Activated CD4-positive, alpha-beta T cell treated with anti-CD3 and anti-CD28 coated beads, Interleukin-2, amount 50 U/mL, for 24 hours (primary cell): ENCODE measurements around the gene NCOR2.

Experiments used
- DNase-seq, 2 donors: peaks; one replicate each; pipeline ENCODE4 v3.0.0-alpha.2; 2020; ENCODE audit warnings: low read depth in 1 of 2, low spot score in 1 of 2

The NCOR2 gene

GRCh38 chr12:124561231-124561630, 6.2 kb downstream of the NCOR2 start:
- no peak for DNase-seq

- DNase-seq, result no peak
Measured at GRCh38 chr12:124560146-124560890, 7.1 kb downstream of the NCOR2 start.

GRCh38 chr12:124559182-124560017, 8.0 kb downstream of the NCOR2 start:
- no peak for DNase-seq

GRCh38 chr12:124558313-124558712, 9.1 kb downstream of the NCOR2 start:
- DNase-seq, result no peak

- no peak for DNase-seq
Measured at GRCh38 chr12:124557518-124558223, 9.7 kb downstream of the NCOR2 start.

DNA sequence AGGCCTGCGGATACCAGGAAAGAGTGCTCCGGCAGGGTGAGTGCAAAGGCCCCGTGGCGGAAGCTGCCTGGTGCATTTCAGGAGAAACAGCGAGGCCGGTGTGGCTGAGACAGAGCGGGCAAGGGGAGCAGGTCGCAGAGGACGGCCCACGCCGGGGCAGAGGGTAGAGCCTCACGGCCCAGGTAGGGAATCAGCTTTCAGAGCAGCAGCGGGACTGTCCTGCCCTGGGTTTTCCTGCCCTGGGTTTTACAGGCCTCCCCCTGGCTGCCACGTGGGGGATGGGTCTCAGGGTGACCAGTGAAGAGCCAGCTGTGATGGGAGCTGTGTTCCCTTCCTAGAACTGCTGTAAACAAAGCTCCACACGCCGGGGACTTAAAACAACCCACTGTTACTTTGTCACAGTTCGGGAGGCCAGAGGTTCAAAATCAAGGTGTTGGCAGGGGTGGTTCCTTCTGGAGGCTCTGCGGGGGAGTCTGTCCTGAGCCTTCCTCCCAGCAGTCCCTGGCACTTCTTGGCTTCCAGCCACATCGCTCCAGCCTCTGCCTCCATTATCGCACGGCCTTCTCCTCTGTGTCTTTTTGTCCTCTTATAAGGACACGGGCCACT, 10.4 kb downstream of the NCOR2 start:
- no peak for DNase-seq

- no peak for DNase-seq
Measured at GRCh38 chr12:124556074-124556466, 11.3 kb downstream of the NCOR2 start.

DNA sequence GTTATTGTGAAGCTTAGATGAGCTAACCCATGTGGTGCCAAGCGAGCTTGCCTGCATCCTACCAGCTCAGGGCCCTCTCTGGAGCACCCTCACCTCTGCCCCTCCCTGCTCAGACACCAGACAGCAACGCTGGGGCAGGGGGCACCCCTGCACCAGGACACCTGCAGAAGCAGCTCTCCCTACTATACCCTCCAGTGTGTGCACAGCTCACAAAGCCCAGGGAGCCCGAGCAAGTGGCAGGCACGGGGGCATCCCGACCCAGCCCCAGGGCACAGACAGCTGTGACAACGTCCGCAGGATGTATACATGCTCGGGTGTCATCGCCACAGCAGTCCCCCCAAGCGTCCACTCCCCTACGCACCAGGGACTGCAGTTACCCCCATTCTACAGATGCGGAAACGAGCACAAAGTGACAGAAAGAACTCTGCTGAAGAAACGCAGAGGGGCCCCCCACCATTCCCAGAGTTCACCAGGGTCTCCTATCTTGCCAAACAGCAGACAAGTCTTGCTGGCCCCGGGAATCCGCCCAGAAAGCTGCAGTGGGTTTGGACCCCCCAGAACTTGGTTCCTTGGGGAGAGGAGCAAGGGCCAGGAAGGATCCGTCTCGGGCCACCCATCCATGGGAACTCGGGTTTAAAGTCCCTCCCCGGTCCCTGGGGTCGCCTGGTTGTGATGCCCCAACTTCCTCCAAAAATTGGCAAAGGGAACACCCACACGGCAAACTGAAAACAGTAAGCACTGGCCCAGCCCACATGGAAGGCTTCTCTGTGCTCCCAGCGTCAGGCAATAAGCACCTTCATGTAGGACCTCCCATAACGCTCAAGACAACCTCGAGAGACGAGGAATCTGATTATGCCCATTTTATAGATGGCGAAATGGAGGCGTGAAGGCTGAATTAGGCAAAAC, 12.0 kb downstream of the NCOR2 start:
- DNase-seq, result no peak

- DNase-seq, result no peak
Measured at GRCh38 chr12:124554429-124555029, 12.9 kb downstream of the NCOR2 start.

DNA sequence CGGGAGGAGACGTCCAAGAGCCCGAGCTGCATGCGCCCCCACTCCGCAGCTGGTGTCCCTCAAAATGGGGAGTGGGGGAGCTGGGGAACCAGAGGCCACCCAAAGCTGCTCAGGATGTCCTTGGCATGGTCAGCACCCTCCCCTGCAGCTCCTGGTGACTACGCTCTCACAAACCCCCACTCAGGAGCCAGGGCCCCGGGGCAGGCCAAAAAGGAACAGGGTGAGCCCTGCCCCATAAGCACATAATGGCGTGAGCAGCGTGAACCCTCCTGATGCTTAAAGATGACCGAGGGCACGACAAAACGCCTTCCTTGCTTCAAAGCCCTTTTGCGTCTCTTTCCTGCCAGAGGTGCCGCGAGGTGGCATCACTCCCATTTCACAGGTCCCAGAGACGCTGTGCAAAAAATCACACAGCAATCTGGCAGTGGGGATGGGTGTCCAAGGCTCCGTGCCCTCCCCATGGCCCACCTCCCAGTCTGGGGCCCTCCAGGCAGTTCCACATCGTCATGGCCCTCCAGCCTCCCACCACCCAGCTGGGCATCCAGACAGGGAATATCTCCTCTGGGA, 13.5 kb downstream of the NCOR2 start:
- no peak for DNase-seq

DNA sequence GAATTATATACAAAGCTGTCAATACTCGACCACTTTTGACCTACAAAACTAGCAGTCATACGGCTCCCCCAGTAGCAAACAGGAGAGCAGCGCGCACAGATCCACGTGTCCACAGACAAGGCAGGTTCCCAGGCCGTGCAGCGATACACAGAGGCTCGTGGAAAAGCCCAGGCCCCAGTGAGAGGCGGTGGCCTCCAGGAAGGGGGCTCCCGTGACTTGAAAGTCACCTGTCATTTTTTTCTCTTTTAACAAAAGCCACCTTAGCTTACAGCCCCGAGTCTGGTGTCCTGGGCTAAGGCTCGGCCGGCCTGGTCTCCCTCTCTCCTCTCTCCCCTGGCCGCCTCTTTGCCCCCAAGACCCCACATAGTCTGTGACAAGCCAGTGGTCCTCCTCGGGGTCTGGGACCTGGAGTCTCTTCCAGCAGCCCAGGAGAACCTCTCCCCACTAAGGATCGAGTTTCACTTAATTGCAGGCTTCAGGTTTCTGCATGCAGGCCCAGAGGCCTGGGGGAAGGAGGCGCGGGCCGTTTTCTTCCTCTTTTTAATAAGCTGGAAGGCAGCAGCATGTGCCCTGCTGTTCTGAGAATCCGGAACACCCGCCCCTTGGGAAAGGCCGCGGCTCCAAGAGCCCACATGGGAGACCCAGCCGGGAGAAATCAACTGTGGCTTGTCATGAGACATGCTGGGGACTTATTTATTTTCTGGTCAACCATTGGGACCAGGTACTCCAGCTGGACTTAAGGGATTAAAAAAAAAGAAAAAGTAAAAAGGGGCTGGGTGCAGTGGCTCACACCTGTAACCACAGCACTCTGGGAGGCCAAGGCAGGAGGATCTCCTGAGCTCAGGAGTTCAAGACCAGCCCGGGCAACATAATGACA, 15.9 kb downstream of the NCOR2 start:
- no peak for DNase-seq

GRCh38 chr12:124550123-124551089, 17.0 kb downstream of the NCOR2 start:
- DNase-seq, result no peak

DNA sequence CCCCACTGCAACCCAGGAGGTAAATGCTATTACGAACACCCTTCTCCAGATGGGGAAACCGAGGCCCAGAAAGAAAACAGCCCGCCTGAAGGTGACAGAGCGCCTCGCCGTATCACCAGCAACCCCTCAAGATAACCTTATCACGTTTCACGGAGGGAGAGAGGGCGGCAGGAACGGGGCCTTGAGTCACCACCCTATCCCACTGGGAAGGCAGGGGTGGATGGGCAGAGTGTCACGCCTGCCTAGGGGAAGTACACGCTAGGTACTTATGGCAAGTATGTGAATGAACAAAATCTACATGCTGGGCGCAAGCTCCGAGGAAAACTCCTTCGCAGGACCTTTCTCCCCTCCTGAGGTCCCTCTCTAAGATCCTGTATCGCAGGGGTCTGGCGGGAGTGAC, 17.8 kb downstream of the NCOR2 start:
- no peak for DNase-seq

DNA sequence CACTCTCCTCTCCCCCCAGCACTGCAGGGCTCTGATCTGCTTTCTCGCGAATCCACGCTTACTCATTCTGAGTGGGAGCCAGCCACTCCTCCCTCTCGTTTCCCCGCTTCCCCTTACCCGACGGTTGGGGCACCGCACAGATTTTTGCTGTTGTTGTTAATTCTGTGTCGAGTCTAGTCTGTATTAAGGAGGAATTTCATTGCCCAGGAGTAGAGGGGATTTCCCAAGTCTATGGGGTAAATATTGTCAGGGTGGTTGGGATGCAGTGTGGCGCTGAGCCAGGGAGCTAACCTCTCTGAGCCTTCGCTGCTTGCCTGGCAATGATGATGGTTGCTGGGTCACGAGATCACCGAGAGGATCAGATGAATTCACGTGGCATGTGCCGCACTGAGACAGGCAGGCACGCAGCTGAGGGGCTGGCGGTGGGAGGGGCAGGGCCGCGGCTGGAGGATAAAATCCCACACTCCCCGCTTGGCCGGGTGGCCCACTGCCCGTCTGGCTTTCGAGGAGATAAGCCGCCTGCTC, 18.5 kb downstream of the NCOR2 start:
- DNase-seq, result peak in 1 of 2 donors; percentile 26

GRCh38 chr12:124547626-124548025, 19.8 kb downstream of the NCOR2 start:
- DNase-seq, result no peak

DNA sequence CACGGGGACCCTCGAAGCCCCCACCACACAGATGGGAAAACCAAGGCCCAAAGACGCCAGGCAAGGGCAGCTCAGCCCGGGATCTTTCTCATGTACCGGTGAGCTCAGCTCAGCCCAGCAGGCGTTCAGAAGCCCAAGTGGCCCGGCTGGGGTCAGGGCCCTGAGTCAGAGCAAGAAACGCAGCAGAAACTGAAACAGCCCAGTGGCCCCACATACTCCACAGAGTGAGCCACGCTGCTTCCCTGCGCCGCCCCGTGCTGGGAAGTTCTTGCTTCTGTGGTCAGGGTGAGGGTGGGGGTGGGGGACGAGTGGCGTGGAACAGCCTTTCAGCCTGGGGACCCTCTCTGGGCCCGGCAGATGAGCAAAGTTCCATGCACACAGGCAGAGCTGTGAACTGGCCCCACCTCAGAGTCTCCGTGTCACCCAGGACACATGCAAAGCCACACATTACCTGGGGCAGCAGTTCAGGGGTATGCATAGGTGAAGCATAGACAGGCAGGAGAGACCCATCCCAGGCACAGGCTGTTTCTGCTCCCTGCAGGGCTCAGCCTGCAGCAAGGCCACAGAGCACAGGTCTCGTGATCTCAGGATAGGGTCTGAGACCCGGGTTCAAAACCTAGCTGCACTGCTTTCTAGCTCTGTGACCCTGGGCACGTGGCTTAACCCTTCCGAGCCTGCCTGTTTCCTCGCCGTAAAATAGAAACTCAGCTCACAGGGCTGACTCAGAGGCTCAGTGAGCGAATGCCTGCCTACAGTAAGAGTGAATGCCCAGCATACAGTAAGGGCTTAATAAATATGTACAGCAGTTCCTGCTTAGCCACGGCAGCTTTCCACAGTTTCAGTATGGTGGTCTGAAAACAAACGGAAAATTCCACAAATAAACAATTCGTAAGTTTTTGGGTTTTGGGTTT, 21.6 kb downstream of the NCOR2 start:
- peak in 1 of 2 donors; percentile 21 for DNase-seq
